Gastrocnemius medialis (tissue), 4 donors: Measurements from ENCODE around the gene NDUFA11. TPM values are rescaled to one million over a fixed set of nuclear protein-coding genes. Genes with fewer than 3 reads are reported as not detected.

Experiments used
- ATAC-seq, 2 donors: fragments of 150-250 bp; one replicate each; pipeline ENCODE4 v1.9.1; 2016
- DNase-seq, 2 donors: peaks; one replicate each; pipeline ENCODE4 v3.0.0-alpha.2; 2019
- H3K27ac ChIP-seq, 4 donors: fragments of 200-600 bp; sonication (generic); 1 replicate in 1 of 4; 2 replicates in 3 of 4; pipeline ENCODE4 v1.5.1; 2016 to 2018; ENCODE audit warnings: mild to moderate bottlenecking in 2 of 4, moderate library complexity in 1 of 4
- H3K27me3 ChIP-seq, 3 donors: fragments of 200-600 bp; sonication (generic) in 2 of 3; 1 replicate in 1 of 3; 2 replicates in 2 of 3; pipeline versions ENCODE4 v1.5.1 to v1.6.0; 2016 to 2019; ENCODE audit warnings: mild to moderate bottlenecking in 1 of 3, moderate library complexity in 1 of 3
- H3K36me3 ChIP-seq, 2 donors: fragments of 200-600 bp; sonication (generic) in 1 of 2; one replicate each; pipeline ENCODE4 v1.5.1; 2017 to 2018
- H3K4me1 ChIP-seq, 2 donors: fragments of 200-600 bp; sonication (generic) in 1 of 2; one replicate each; pipeline ENCODE4 v1.5.1; 2016 to 2017; ENCODE audit warnings: mild to moderate bottlenecking in 2 of 2
- H3K4me3 ChIP-seq, 4 donors: fragments of 200-600 bp; sonication (generic) in 3 of 4; 1 replicate in 1 of 4; 2 replicates in 3 of 4; pipeline ENCODE4 v1.5.1; 2016 to 2019; ENCODE audit warnings: mild to moderate bottlenecking in 2 of 4
- H3K9me3 ChIP-seq, 3 donors: fragments of 200-600 bp; sonication (generic) in 2 of 3; 1 replicate in 1 of 3; 2 replicates in 2 of 3; pipeline ENCODE4 v1.5.1; 2016 to 2019
- POLR2A ChIP-seq, 2 donors: fragments of 450-650 bp; IDR thresholded peaks; one replicate each; pipeline ENCODE4 v1.6.1; 2017; ENCODE audit warnings: antibody characterized with exemption in 2 of 2, mild to moderate bottlenecking in 2 of 2, moderate library complexity in 2 of 2
- in situ Hi-C, 4 donors: fragments of 200-750 bp; cut with MboI; loops; one replicate each; pipeline versions ENCODE4 v1.15.0 to v1.8.0; 2017; ENCODE audit warnings: low sequenced_read_pairs in 4 of 4
- intact Hi-C: fragments of 100-400 bp; cut with DNase I; formaldehyde crosslinking; loops from one replicate; pipeline ENCODE4 v1.15.1; 2023; ENCODE audit warnings: low total_unique reads
- total RNA-seq, 4 donors: library from RNA; depleted of rRNA; stranded (reverse); fragments of >200 nt; gene quantifications; one replicate each; pipeline versions ENCODE4 v1.1.0 to v1.2.3, GENCODE V29; 2016
- TF ChIP-seq, protein P1 (sequence below), 5 experiments: fragments of 450-650 bp in 3 of 5; fragments of 200-600 bp in 2 of 5; sonication (generic) in 2 of 5; IDR thresholded peaks in 4 of 5; conservative IDR thresholded peaks in 1 of 5; 1 replicate in 4 of 5; 2 replicates in 1 of 5; pipeline ENCODE4 v1.5.1; 2016 to 2019; ENCODE audit warnings: antibody characterized with exemption in 5 of 5, mild to moderate bottlenecking in 3 of 5, moderate library complexity in 3 of 5

Gene NDUFA11
- total RNA-seq, 4 donors from 2014 or later: 190 to 349 (median 221) TPM

DNA sequence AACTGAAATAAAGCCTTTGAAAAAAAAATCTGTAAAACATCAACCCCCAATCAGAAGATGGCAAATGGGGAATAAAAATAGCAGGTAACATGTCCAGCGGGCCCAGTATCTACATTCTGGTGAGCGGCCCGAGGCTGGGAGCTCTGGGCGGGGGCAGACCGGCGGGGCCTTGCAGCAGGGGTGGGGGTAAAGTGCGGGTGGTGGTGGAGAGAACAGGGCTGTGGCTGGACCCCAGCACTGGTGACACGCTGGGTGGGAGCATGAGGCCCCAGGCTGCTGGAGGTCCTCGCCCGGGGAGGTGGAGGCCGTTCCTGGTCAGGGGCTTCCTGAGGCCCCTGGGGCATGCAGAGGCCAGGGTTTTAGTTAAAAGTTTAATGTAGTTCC, 12.2 kb upstream of the NDUFA11 start:
- H3K9me3 ChIP-seq: no peaks in the 10 kb centered on the region
- no peaks in the 10 kb centered on the region for H3K27me3 ChIP-seq
- no peaks in the 10 kb centered on the region for H3K4me1 ChIP-seq
- no peak overlapping the region for H3K27ac ChIP-seq
- H3K36me3 ChIP-seq: peaks cover 0 to 47% of the 10 kb centered on the region in 2 donors
- intact Hi-C loops (no loop called here), in situ Hi-C loops (no loop called here)
- ATAC-seq (no peak), DNase-seq (no peak)
- no peak for TF ChIP-seq POLR2A (IDR thresholded peaks at IDR 0.05)
- TF ChIP-seq, protein P1, sequence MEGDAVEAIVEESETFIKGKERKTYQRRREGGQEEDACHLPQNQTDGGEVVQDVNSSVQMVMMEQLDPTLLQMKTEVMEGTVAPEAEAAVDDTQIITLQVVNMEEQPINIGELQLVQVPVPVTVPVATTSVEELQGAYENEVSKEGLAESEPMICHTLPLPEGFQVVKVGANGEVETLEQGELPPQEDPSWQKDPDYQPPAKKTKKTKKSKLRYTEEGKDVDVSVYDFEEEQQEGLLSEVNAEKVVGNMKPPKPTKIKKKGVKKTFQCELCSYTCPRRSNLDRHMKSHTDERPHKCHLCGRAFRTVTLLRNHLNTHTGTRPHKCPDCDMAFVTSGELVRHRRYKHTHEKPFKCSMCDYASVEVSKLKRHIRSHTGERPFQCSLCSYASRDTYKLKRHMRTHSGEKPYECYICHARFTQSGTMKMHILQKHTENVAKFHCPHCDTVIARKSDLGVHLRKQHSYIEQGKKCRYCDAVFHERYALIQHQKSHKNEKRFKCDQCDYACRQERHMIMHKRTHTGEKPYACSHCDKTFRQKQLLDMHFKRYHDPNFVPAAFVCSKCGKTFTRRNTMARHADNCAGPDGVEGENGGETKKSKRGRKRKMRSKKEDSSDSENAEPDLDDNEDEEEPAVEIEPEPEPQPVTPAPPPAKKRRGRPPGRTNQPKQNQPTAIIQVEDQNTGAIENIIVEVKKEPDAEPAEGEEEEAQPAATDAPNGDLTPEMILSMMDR (IDR thresholded peaks at IDR 0.05 in 4 of 5, conservative IDR thresholded peaks at IDR 0.05 in 1 of 5): no peak
- H3K4me3 ChIP-seq: no peak overlapping the region

DNA sequence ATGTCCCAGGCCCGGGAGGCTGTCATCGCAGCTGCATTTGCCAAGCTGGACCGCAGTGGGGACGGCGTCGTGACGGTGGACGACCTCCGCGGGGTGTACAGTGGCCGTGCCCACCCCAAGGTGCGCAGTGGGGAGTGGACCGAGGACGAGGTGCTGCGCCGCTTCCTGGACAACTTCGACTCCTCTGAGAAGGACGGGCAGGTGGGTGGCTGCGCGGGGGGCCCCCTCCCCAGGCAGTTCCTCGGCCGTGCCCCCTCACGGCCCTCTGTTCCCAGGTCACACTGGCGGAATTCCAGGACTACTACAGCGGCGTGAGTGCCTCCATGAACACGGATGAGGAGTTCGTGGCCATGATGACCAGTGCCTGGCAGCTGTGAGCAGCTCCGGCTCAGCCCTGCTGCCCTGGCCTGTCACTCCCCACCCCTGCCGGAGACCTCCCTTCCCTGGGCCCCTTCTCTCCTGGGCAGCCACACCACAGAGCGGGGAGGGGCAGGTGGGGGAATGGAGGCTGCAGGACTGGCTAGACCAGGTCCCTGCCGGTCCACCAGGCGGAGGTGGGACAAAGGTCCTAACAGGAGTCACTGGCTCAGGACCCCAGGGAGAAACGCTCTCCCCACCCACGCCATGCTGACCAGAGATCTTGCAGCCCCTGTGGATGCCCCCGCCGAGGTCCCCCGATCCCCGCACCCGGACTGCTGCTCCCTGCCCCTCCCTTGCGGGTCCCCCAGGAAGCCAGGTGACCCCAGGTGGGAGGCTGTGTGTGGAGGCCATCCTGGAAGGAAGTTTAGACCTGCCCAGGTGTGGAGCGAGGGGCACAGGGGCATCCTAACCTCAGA, 11.6 kb upstream of the NDUFA11 start:
- DNase-seq: no peak
- Histone ChIP-seq H3K27ac (no peak overlapping the region), H3K9me3 (no peaks in the 10 kb centered on the region), H3K36me3 (peaks cover 0 to 46% of the 10 kb centered on the region in 2 donors), H3K4me3 (no peak overlapping the region), H3K27me3 (no peaks in the 10 kb centered on the region), H3K4me1 (no peaks in the 10 kb centered on the region)
- intact Hi-C loops (no loop called here), in situ Hi-C loops (no loop called here)
- ATAC-seq: no peak
- no peak for TF ChIP-seq POLR2A (IDR thresholded peaks at IDR 0.05)
- TF ChIP-seq, protein P1 (IDR thresholded peaks at IDR 0.05 in 4 of 5, conservative IDR thresholded peaks at IDR 0.05 in 1 of 5): no peak

DNA sequence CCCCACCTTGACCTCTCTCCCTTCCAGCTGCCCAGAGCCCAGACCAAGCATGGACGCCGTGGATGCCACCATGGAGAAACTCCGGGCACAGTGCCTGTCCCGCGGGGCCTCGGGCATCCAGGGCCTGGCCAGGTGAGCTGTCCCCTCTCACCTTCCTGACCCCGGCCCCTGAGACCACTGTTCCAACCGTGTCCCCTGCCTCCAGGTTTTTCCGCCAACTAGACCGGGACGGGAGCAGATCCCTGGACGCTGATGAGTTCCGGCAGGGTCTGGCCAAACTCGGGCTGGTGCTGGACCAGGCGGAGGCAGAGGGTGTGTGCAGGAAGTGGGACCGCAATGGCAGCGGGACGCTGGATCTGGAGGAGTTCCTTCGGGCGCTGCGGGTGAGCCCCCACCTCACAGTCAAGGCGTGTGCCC, 10.8 kb upstream of the NDUFA11 start:
- intact Hi-C loops: no loop called here
- TF ChIP-seq, protein P1 (IDR thresholded peaks at IDR 0.05 in 4 of 5, conservative IDR thresholded peaks at IDR 0.05 in 1 of 5): no peak
- TF ChIP-seq POLR2A (IDR thresholded peaks at IDR 0.05): no peak

DNA sequence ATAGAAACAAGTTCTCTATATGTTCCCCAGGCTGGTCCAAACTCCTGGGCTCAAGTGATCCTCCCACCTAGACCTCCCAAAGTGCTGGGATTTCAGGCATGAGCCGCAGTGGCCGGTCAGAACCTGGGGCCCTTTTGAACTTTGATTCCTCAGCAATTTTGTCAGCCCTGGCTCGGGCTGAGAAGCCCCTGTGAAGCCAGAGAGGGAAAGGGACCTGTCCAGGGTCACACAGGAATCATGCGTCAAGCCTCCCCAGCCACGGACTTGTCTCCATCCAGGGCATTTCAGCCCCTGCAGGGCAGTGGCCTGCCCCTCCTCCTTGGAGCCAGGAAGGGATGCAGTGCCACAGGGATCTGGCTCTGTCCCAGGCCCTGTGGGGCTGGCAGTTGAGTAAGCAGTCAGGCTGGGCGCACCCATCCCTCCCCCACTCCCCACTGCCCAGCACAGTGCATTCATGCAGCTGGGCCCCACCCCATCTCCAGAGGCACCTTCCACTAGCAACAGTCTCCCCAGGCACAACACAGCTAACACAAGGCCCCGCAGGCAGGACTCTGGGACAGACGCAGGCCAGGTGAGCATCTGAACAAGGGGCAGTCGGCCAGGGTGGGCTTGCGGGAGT, 10.3 kb upstream of the NDUFA11 start, which contains the start of gene CAPS:
TSS of gene CAPS (plus strand) at position 516 of the 619 bp plus-strand sequence. CDS start 153 bp downstream, outside the sequence.
- no peak for TF ChIP-seq POLR2A (IDR thresholded peaks at IDR 0.05)
- TF ChIP-seq, protein P1 (IDR thresholded peaks at IDR 0.05 in 4 of 5, conservative IDR thresholded peaks at IDR 0.05 in 1 of 5): no peak
- Histone ChIP-seq H3K27ac (no peak within 1 kb of the TSS), H3K9me3 (no peaks in the 10 kb centered on the region), H3K4me3 (no peak within 1 kb of the TSS), H3K36me3 (peaks cover 0 to 45% of the 10 kb centered on the region in 2 donors), H3K27me3 (no peaks in the 10 kb centered on the region), H3K4me1 (no peaks in the 10 kb centered on the region)
- DNase-seq (peak in 1 of 2 donors; percentile 28), ATAC-seq (no peak)
- in situ Hi-C loops (no loop called here), intact Hi-C loops (no loop called here)

More for the DNA sequence above, 10.8 kb upstream of the NDUFA11 start:
- peaks cover 0 to 45% of the 10 kb centered on the region in 2 donors for H3K36me3 ChIP-seq
- no peaks in the 10 kb centered on the region for H3K4me1 ChIP-seq
- H3K27me3 ChIP-seq: no peaks in the 10 kb centered on the region
- in situ Hi-C loops: no loop called here
- H3K4me3 ChIP-seq: no peak overlapping the region
- no peaks in the 10 kb centered on the region for H3K9me3 ChIP-seq
- no peak for ATAC-seq
- no peak overlapping the region for H3K27ac ChIP-seq
- DNase-seq: no peak
